DMS153 (cell line): ENCODE data around the gene AGBL4.
"Not testable (repeated sequence)": the region's sequence is repeated elsewhere in the genome, so short reads cannot be mapped to it uniquely, and the experiment has no call there.

Experiments used
- DNase-seq: peaks from one replicate; lab custom pipeline; 2025; lab: John Stamatoyannopoulos, UW

AGBL4 gene

DNA sequence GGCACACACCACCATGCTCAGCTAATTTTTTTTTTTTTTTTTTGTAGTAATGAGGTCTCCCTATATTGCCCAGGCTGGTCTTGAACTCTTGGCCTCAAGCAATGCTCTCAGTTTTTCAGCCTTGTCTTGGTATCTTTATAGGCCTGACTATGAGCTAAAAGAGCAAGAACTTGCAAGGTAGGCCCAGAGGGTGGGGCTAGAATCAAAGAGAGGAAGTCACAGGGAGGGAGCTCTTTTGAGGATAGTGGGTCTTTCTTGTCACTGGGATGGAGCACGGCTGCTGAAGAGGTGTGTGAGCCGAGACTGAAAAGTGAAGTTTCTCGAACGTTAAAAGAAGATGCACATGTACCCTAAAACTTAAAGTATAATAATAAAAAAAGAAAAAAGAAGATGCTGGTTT is 987.1 kb downstream of the AGBL4 start:
- no peak for DNase-seq

DNA sequence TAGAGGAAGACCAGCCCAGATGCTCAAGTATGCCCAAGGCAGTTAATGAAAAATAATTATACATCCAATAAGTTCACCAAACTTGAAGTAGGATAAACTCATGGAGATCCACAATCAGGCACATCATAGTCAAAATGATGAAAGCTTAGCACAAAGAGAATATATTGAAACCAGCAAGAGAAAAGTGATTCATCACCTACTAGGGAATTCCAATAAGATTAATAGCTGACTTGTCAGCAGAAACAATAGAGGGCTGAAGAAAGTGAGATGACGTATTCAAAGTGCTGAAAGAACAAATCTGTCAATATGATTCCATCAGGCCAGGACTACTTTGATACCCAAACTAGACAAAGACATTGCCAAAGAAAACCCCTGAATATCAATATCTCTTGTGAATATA is 995.4 kb downstream of the AGBL4 start:
- DNase-seq = no peak

DNA sequence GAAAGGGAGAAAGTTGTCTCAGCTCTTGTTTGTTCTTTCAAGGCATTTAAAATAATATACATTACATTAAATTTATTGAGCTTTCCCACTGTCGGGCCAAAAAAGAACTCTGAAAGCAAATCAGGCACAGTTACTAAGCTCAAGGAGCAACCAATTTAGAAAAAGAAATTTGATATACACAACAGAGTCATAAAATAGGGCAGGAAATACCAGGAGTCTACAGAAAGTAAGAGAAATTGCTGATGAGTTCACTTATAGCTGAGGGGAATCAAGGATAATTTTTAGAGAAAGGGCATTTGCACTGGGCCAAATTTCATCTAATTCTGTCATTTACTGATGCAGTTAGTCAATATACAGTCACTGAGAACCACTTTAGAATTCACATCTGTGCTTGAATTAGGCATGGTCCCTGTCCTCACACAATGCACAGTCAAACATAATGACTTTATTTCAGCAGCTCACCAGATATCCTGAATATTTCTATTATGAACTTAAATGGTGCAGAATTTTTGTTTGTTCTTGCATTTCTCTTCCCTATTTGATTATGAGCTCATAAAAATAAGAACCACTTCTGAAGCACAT is 997.4 kb downstream of the AGBL4 start:
- DNase-seq = no peak

DNA sequence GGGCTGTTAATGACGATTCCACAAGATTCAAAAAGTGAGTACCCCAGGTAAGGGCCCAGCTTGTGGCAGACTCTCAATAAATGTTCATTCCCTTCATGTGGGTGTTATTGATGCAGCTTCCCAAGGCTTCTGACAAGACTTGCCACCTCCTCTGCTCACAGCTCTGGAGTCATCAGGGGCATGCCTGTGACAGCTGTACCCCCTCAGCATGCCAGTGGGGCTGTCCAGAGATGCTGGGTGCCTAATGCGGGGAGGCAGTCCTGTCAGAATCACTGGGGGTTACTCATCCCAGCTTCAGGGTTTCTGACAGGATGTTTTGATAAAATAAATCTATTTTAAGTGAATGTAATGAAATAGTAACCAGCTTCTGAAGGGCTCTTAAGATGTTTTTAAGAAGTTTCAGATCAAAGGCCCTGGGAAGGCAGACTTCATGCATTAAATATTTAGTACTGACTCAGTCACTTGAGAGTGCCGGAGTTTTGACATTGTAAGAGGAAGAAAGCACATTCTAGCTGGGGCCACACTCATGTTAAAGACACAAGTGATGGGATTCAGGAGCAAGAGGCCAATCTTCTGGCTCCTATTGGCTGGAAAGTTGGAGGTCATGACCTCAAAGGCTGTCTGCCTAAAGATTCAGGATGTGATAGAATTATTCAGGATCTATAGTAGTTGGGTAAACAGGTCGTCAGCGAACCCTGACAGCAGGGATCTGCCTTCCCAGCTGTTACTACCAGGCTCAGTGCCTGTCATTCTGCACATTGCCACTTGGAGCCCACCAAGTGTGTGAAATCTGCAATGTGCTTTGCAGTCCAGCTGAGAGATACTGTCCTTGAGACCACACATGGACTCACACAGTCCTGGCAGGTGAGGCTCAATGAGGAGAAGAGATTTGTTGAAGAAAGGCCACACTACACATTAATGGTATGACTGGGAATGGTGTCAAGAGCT is 1007.5 kb downstream of the AGBL4 start:
- DNase-seq = no peak

DNA sequence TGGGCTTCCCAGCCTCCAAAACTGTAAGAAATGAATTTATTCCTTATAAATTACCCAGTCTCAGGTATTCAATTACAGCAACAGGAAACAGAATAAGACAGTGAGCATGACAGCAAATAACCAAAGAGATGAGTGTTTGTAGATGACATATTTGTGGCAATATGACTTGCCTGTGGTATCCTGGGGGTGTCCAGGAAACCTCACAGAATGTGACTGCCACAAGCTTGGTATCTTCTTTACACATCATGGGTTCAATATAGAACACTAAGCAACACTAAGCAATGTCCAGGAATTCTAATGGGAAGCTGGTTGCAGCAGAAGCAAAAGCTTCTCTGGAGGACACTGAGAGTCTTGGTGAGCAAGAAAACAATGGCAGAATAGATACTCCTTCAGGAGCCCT is 1010.7 kb downstream of the AGBL4 start:
- no peak for DNase-seq

DNA sequence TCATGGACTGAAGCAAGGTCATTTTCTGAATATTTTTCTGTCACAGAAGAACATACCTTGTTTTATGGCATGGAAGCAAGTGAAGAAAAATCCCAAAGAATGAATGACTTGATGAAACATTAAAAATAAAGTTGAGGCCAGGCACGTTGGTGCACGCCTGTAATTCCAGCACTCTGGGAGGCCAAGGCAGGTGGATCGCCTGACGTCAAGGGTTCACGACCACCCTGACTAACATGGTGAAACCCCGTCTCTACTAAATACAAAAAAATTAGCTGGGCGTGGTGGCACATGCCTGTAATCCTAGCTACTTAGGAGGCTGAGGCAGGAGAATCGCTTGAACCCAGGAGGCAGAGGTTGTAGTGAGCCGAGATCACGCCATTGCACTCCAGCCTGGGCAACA is 1020.8 kb downstream of the AGBL4 start:
- not testable (repeated sequence) for DNase-seq

DNA sequence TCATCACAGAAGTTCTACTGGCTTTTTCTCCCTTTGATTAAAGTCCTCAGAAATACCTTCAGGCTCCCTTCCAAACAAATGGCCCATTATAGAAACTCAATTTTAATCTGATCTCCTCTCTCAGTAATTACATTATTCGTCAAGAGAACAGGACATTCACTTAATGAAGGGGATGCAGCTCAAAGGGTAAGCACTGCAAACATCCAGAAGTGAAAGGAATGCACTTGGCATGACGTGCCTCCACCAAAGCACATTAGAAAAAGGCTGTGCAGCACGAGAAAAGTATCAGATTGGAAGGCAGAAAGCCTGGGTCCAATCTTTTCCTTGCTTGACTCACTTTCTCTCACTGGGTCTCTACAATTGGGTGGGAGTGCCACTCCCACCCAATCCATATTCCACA is 1024.4 kb downstream of the AGBL4 start:
- no peak for DNase-seq

DNA sequence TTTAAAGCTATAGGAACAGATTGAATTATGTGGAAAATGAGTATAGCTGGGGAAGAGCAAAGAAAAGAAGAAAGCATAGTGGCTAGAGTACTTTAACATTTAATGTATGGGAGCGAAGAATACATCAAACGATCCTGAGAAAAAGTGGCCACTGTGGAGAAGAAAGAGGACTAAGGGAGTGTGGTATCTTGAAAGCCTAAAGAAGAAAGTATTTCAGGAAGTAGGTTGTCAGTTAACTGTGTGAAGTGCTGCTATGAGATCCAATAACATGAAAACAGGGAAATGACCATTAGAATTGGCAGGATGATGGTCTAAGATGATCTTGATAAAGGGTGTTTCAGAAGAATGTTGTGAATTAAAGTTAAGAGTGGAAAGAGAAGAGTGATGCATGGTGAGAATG is 1027.4 kb downstream of the AGBL4 start:
- DNase-seq = no peak

DNA sequence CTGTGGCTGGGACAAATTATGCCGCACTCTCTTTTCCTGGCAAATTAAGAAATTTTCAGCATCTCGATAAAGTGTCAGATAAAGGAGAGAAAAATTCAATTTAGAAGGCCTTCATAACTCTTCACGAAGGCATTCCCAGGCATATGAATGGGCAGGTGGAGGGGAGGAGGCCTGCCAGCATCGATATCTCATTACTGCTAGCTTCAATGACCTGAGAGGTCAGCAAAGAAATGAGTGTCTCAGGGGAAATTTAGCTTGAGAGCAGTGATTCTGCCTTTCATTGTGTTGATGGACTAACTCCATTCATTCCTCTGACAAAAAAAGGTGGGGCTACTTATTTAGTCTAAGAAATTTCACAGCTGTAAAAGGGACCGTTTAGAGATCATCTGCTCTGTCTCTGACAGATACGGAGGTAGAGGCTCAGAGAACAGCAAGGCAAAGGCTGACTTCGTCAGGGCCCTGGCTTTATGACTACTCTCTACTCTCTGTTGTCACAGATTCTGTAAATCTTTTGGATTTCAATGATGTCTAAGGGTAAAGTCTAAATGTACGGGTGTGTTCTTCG is 1035.0 kb downstream of the AGBL4 start:
- no peak for DNase-seq

DNA sequence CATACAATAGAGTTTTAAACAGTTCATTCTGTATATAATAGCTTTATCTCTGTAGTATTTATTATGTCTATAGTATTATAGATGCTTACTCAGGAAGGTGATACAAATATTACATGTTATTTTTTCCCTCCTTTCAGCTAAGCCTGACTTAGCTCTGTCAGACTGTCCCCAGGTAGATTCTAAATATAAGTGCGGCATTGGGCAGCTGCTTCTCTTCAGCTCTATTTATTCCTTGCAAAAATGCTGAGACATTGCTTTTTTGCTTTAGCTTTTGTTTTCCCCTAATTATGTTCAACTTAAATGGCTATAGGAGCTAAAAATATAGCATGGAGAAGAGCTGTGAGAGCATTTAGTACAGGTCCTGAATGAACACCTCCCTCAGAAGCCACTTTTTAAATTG is 1043.8 kb downstream of the AGBL4 start:
- DNase-seq = no peak

DNA sequence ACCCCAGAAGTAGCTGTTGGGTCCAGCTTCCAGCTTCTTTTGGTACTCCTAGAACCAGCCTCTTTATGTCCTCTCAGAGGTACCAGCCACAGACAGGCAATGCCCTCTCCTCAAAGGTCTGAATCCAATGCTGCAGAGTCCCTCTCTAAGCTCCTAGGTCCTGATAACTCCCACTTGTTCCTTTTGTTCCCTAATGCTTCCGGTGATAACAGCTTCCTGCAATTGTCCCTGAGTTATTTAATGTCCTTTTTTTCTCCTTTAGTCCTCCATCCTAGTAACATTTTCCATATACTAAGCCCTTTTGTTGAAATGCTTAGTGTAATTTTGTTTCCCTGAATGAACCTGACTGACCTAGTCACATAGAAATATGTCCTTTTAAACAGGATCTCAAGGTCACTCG is 1045.3 kb downstream of the AGBL4 start:
- peak; percentile 35 for DNase-seq

DNA sequence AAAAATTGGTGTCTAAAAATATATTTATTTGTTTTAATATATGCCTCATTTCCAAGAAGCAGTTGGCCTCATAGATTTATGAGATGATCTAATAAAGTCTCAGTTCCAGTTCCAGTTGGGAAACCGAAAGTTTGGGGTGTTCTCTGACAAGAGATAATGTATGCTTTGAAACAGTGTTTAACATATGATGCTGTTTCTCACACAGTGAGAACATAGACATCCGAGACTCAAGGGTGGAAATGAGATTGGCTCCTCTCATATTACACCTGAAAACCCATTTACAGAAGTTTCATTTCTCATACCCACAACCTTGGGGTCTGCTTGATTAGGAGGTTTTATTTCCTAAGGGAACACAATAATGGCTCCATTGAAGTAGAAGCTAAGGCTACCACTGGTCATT is 1046.5 kb downstream of the AGBL4 start:
- DNase-seq = no peak

DNA sequence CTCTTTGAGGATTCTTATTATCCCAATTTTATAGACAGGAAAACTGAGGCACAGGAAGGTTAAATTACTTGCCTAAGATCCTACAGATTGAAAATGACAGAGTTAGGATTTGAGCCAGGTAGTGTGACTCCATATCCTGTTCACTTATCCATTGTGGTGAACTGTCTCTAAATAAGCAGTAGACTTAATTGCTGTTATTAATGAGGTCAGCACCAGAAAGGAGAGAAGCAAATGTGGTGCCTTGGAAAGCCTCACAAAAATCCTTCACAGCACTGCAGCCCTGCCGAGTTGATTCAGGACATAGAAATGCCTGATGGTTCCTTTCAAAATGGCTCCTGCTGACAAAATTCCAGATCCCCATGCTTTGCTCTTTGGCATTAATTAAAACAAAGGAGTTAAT is 1053.8 kb downstream of the AGBL4 start:
- DNase-seq = no peak

DNA sequence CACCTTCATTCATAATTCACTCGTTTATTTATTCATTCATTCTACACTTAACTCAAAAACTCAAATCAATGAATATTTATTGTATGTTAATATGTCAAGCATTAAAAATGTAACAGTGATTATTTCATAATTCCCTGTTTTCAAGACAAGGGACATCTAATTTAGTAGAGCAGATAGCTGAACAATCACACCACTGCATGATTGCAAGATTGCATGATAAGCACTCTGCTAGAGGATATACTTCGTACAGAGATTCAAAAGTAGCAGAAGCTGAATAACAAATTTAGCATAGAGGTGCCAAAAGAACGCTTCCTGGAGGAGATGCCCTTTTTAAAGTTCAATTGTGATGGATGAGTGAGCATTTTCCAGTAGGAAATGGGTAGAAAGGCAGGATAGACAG is 1056.4 kb downstream of the AGBL4 start:
- no peak for DNase-seq

DNA sequence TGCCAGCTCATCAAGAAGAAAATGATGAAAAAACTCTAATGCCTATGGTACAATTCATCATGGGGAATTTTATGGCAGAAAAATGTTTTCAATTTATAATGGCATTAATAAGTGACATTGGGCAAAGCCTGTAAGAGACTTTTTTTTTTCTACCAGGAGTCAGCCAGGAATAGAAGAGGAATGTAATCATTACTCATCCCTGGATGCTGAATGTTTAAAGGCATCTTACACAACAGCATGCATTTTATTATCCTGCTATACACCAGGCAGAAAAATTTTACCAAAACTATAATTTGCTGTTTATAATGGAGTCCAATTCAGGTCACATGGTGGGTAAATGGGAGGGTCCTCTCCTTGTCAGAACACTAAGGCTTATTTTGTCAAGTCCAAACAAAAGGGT is 1057.2 kb downstream of the AGBL4 start:
- DNase-seq = no peak

DNA sequence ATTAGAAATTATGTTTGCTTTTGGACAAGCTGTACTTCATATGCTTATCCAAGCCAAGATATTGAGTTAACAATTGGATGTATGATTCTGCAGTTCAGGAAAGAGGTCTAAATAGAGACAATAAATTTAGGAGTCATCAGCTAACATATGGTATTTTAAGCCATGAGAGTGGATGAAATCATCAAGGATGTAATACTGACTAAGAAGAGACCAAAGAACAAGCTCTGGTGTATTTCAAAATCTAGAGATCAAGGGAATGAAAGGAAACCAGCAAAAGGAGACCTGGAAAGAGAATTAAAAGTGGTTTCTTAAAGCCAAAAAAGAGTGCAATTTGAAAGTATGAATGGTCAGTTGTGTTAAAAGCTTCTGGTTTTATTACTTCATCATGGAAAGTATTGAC is 1063.4 kb downstream of the AGBL4 start:
- no peak for DNase-seq

DNA sequence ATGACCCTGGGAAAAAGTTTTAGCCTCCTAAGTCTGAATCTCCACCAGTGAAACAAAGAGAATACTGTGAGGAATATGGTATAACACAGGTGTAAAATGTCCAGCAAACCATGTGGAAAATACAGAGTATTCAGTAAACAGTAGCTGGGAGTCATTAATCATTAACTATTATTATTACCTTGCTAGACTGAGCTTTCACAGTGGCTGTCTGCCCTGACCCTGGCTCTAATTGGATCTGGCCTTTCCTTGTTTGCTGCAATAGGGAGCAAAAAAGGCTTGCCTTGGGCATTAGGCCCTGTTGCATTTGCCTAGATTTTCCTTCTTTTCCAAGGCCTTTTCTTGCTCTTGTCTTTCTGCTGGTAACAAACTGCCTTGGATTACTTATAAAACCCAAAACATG is 1068.0 kb downstream of the AGBL4 start:
- DNase-seq = no peak

DNA sequence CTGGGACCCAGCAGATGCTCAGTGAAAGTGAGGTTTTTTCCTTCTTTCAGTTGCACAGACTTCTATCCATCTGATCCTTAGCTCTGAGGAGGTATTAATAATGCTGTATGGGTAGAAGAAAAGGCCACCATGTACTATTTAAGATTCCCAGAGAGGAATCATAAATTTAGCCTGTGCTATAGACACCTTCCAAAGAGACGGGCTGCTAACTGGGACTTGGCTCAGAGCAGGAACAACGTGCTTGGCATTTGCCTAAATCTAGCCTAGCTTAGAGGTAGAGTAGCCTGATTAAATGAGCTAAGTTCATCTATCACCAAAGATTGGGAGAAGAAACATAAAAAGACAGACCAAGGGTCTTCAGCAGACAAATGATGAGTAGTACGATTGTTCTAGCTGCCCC is 1070.1 kb downstream of the AGBL4 start:
- no peak for DNase-seq

DNA sequence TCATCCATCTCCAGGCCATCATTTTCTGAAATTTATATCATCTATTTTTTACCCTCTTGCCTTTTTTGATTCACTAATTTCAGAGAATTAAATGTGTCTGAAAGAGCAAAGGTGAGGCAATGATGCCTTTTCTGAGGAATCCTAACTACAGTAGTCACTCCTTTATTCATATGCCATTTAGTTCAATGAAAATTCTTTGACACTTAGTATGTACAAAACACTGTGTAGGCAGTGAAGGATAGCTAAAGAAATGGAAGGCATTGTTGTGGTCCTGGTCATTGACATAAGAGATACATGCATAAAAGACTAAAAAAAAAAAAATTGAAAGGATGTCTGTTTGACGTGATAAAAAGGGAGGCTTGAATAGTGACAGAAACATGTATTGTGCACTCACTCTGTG is 1075.2 kb downstream of the AGBL4 start:
- DNase-seq = no peak

DNA sequence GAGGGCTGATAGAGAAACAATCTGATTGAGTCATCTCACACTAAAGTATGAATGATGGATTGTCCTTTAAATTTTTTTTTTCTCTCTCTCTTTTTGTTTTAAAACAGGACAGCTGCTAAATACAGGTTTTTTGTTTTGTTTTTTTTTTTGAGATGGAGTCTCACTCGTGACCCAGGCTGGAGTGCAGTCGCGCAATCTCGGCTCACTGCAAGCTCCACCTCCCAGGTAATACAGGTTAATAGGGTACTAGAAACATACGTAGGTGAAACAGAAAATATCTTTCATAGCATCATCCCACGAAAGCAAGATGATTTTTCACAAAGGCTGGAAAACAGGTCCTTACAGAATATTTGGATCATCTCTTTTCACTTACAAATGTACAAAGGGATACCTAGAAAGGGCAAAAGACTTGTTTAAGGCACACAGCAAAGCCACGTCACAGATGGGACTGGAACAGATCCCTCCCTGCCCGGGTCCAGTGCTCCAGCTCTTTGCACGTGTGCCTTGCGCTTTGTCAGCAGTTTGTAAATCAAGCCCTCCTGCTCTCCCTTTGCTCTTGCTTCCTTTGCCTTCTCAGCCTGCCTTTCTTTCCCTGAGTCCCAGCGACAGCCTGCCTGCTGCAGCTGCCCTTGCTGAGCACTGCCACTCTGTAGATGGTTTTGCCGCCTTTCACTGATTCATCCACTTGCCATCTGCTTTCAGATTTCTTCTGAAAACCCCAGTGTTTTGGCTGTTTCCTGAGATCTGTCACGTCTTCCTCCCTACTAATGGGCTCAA is 1075.8 kb downstream of the AGBL4 start:
- no peak for DNase-seq

DNA sequence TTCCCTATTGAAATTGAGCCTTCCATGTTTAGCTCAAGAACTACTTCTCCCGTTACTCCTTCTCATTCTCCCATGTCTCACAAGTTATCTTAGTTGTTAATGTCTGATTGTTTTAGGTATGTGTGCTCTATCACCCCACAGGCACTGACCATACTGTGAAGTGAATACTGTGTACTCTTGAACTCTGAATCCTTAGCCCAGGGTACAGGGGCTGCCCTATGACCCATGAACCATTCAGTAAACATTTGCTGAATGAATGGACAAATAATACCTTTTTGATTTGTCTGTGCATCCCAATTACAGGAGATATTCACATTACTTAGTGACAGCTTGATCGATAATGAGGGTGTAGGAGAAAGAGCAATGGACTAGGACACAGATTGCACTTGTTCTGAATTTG is 1077.7 kb downstream of the AGBL4 start:
- DNase-seq = no peak

DNA sequence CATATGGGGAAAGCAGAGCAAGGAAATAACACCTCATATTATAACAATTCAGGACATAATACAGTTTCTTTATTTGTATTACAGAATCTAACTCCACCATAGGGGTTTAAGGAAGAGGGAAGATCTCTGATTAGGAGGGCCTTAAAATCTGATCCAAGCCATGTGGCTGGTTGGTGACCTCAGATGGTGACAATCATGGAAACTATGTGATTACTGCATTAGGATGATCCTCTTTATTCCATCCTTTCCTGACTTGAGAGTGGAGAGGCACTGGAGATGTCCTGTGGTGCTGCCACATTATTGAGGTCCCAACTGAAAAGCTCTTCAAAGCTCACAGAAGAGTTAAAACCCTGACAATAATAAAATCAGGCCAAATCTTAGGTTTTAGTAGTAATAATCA is 1078.9 kb downstream of the AGBL4 start:
- DNase-seq = no peak

DNA sequence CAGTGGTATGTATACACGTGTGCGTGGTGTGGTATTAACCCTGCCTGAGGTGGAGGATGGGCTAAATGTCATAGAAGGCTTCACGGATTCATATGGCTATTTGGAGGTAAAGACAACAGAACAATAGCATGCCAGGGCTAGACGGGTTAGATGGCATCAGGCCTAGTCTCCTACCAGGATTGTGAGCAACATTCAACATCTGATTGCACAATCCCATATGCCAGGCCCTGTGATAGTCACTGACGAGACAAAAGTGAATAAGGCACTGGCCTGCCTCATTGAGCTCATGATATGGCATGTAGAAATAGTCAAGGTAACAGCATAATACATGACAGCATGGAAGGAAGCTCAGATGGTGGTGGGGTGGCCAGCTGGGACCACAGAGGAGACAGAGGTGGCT is 1079.9 kb downstream of the AGBL4 start:
- no peak for DNase-seq
